ENCODE measurements around the gene DHRS7.

DHRS7 gene, protein sequence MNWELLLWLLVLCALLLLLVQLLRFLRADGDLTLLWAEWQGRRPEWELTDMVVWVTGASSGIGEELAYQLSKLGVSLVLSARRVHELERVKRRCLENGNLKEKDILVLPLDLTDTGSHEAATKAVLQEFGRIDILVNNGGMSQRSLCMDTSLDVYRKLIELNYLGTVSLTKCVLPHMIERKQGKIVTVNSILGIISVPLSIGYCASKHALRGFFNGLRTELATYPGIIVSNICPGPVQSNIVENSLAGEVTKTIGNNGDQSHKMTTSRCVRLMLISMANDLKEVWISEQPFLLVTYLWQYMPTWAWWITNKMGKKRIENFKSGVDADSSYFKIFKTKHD

GRCh38 chr14:60164712-60165546, at the start of gene DHRS7:
DHRS7 (minus strand) TSS chr14:60165398; CDS start chr14:60165309, 89 bp downstream.
- DNase-seq (ENCODE audit: low spot score): peak; percentile 87

DNA sequence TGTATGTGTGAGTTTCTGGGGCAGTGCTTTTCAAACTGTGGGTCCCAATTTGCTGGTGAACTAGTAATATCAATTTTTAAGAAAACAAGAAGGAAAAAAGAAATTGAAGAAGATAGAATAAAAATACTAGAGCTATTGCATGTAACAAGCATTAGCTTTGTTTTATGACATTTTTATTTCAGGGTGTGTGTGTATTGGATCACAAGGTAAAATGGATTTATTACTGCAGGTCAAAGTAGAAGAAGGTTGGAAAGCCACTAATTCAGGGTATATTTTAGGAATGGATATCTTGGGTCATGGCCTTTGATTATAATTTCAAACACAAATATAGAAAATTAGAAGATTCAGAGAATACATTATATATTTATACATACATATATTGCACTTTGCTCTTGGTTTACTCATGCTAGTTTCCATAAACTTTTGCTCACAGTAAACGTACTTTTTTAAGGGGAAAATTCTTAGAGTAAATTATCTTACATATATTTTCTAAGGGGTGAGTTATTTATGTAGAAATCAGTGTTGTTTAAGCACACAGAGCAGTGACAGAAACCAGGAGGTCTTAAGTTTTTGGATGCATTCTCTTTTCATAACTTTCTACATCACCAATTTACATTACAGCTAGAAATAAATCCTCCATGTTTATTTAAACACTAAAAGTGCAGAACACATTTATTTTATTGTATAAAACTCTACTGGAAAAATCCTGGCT, 49.4 kb upstream of the DHRS7 start:
- no peak for DNase-seq (ENCODE audit: low spot score)

DNA sequence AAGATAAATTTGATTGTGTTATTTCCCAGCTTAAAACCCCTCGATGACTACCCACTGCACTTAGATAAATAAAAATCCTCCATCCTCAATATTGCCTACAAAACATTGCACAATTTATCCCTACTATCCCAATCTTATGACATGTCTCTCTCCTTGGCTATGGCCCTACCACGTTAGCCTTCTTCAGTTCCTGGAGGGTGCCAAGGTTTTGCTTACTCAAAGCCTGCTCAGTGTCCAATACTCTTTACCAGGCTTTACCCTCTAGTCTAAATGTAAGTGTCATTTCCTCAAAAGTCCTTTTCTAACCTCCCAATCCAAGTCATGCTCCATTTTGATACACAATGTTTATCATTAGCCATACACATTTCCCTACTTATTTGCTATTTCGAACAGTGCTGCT, 48.8 kb upstream of the DHRS7 start:
- no peak for DNase-seq (ENCODE audit: low spot score)

GRCh38 chr14:60212503-60213371, 47.5 kb upstream of the DHRS7 start:
- no peak for DNase-seq (ENCODE audit: low spot score)

- DNase-seq (ENCODE audit: low spot score): no peak
These were observed 46.0 kb upstream of the DHRS7 start for GRCh38 chr14:60211153-60211552.

- DNase-seq (ENCODE audit: low spot score): no peak
These were observed 45.5 kb upstream of the DHRS7 start for GRCh38 chr14:60210703-60211102.

DNA sequence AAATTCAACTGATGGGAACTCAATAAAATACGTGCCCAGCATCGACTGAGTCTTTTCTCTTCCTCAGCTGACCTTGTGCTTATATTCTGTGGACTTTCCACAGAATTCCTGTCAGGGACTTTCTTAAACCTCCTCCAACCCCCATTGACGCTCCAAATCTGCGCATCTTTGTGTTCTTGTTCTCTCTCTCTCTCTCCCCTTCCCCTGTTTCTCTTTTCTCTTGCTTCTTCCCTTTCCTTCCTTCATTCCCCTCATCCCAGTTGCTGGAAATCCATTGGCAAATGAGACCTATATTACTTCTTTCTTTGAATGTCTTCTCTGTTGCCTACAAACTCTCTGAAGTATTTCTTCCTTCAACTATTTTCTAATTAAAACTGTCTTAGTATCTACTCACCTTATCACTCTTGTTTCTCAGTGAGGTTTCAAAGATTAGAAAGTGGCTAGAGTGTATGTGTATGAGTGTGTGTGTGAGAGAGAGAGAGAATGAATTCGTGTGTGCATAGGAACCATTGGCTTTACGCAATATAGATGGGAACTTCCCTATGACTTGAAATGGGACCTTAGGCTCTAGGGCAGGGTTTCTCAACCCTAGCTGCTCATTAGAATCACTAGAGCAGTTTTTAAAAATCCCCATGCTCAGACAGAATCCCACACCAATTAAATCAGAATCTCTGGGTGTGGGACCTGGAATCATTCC, 41.8 kb upstream of the DHRS7 start:
- no peak for DNase-seq (ENCODE audit: low spot score)

- no peak for DNase-seq (ENCODE audit: low spot score)
These were observed 41.1 kb upstream of the DHRS7 start for GRCh38 chr14:60206249-60206670.

DNA sequence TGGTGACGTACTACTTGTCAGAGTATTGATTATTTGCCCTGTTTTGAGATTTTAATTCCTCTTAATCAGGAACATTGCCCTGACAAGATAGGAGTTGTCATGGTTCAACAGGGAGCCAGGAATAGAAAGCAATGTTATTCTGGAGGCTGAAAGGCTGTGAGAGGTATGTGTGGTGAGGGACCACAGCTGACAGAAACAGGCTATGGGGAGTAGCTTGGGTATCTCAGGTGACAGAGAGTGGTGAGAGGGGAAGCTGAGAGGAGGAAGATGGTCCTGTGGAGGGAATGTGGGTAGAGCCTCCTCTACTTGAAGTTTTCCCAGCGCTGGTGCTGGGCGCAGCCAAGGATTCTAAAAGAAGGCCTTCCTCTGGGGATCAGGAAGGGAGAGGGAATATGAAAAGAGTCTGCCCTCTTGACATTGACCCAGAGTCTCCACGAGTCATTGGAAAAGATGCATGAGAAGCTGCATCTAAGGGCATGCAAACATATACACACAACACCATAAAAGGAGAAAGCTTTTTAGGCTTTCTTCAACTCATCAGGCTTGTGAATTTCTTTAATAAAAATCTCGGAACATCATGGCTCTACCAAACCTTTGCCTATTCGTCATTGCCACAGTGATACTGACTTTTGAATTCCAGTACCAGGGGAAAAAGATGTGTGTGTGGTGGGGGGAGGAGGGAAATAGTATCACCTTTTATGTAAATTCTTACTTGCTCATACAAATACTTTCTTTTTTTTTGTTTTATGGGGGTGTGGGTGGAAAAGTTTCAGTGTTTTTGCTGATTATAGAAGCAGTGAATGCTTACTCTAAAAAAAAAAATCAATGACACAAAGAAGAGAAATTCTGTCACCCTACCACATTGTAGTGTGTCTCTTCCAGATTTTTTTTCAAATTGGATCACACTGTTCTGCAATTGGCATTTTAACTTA, 39.9 kb upstream of the DHRS7 start:
- no peak for DNase-seq (ENCODE audit: low spot score)

DNA sequence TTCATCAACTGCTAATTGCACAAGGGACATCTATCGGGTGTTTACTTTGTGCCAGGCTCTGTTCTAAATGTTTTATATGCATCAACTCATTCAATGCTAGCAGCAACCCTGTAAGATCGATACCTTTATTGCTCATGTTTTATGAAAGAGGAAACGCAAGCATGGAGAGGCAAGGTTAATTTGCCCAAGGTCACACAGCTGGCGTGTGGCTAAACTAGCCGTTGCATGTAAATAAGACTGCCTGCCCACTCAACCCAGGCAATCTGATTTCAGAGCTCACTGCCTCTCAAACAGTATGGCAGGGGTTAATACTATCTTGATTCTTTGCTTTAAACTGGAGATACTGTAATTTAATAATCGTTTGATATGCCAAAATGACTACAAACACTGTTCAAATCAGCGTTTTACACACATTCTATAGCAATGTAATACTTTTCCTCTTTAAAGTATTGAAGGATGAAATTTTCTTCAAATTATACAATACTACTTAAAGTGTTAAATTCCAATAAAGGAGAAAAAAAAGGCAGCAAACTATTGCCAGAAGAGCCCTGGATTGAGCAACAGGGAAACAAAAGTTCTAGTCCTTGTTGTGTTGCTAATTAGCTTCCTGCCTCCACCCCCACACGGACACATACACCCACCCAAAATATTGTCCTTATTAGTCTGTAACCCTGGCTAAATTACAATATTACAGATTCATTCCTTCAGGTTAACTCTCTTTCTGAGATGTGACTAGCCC, 39.1 kb upstream of the DHRS7 start:
- DNase-seq (ENCODE audit: low spot score): no peak

GRCh38 chr14:60199321-60199720, 34.1 kb upstream of the DHRS7 start:
- DNase-seq (ENCODE audit: low spot score): no peak

DNA sequence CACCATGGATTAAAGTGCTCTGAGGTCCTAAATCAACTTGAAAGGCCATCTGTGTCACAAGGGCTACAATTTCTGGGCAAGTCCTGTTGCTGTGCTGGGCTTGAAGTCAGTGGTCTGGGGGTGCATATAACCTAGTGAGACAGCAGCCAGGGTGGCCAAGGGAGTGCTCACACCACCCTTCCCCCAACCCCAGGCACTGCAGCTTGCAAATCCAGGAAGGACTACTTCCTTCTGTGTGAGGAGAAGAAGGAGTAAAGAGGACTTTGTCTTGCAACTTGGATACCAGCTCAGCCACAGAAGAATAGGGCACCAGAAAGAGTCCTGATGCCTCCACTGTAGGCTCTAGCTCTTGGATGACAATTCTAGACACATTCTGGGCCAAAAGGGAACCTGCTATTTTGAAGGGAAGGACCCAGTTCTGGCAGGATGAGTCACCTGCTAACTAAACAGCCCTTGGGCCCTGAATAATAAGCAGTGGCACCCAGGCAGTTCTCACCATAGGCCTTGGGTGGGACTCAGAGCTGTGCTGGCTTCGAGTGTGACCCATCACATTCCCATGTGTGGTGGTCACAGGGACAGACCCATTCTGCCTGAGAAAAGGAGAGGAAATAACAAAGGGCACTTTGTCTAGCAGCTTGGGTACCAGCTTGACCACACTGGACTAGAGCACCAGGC, 32.6 kb upstream of the DHRS7 start:
- no peak for DNase-seq (ENCODE audit: low spot score)

- DNase-seq (ENCODE audit: low spot score): no peak
These were observed 31.1 kb upstream of the DHRS7 start for GRCh38 chr14:60196291-60196690.

DNA sequence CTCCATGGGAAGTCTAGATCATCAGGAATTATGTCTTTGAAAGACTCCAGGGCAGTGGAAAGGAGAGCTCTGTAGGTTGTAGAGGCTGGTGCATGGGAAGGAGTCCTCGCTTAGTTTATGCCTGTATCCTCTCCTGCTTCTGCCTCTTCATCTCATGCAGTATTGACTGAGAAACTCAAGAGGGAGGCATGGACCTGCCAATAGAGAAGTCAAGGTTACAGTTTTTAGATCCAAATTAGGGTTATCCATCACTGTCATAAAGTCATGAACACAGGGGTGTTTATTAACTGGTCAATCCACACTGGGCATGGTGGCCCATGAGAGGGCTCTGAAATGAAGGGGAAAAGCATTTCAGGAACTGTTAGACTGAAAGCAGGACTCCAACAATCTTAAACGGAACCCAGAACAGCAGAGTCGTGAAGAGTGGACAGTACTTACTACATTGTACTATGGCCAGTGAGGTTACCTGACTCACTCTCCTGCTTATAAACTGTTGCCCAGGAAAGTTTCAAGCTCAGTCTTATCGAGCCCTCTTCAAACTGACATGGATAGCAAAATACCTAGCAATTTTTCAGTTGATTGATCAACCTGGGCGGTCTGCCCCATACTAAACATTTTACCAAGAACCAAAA, 30.1 kb upstream of the DHRS7 start:
- no peak for DNase-seq (ENCODE audit: low spot score)

GRCh38 chr14:60189923-60190840, 25.0 kb upstream of the DHRS7 start:
- DNase-seq (ENCODE audit: low spot score): no peak

GRCh38 chr14:60188696-60189095, 23.5 kb upstream of the DHRS7 start:
- DNase-seq (ENCODE audit: low spot score): no peak

GRCh38 chr14:60188115-60188514, 22.9 kb upstream of the DHRS7 start:
- DNase-seq (ENCODE audit: low spot score): no peak

Measured in globus pallidus (tissue), 1 donor.